ENCODE data around the gene RMDN2.

- TF ChIP-seq EZH2 (optimal IDR thresholded peaks at IDR 0.05; ENCODE audit: low read depth, low read length), result no peak
- TF ChIP-seq CTCF (IDR thresholded peaks at IDR 0.05; ENCODE audit: low read length), result no peak
- TF ChIP-seq EZH2phosphoT487 (IDR thresholded peaks at IDR 0.05; ENCODE audit: low read length), result no peak
These were observed 101.8 kb downstream of the RMDN2 start for GRCh38 chr2:38026846-38027245.
